PC-3 (cell line): ENCODE results near the gene HOXD4. TPM values are rescaled to one million over a fixed set of nuclear protein-coding genes. Genes with fewer than 3 reads are reported as not detected.

Experiments used
- ATAC-seq: fragments of 200-7000 bp; cut with Tn5 transposase; 2 replicates; pipeline ENCODE4 v1.9.1; 2020; ENCODE audit warnings: mild to moderate bottlenecking, moderate library complexity
- BruUV-seq: library from RNA; stranded (reverse); fragments of 400-500 nt; replicated peaks from 2 replicates; lab custom pipeline; 2021; lab: Mats Ljungman, UMichigan
- CTCF ChIA-PET: fragments of 300-600 bp; sonication (Branson Sonifier 250); formaldehyde crosslinking; loops from one replicate; lab custom pipeline; 2022; ENCODE audit warnings: antibody characterized with exemption; lab: Charles Lee
- POLR2A ChIA-PET: fragments of 300-600 bp; sonication (Branson Sonifier 250); formaldehyde crosslinking; loops from one replicate; lab custom pipeline; 2022; ENCODE audit warnings: antibody characterized with exemption; ENCODE audit not compliant: unreplicated experiment; lab: Charles Lee
- DNase-seq: peaks from one replicate; pipeline ENCODE4 v3.0.0-alpha.2; 2015
- H2AFZ ChIP-seq: fragments of 300-600 bp; sonication (generic); 2 replicates; pipeline ENCODE4 v1.6.0; 2016; ENCODE audit warnings: antibody characterized with exemption, low read length
- H3F3A ChIP-seq: fragments of 300-600 bp; sonication (generic); one replicate; pipeline ENCODE4 v1.6.0; 2017; ENCODE audit warnings: antibody characterized with exemption, low read length, control low read depth, mild to moderate bottlenecking; ENCODE audit not compliant: unreplicated experiment
- H3K27ac ChIP-seq: fragments of 300-600 bp; sonication (generic); 2 replicates; pipeline ENCODE4 v1.5.1; 2016; ENCODE audit warnings: mild to moderate bottlenecking, low read length
- H3K27me3 ChIP-seq: fragments of 300-600 bp; sonication (generic); 2 replicates; pipeline ENCODE4 v1.6.1; 2016; ENCODE audit warnings: low read length, mixed read lengths
- H3K36me3 ChIP-seq: fragments of 300-600 bp; sonication (generic); 2 replicates; pipeline ENCODE4 v1.6.1; 2016; ENCODE audit warnings: low read depth, mixed run types, low read length, mixed read lengths
- H3K4me1 ChIP-seq: fragments of 300-600 bp; sonication (generic); 2 replicates; pipeline ENCODE4 v1.5.1; 2016; ENCODE audit warnings: low read length; ENCODE audit not compliant: insufficient read depth
- H3K4me2 ChIP-seq: fragments of 300-600 bp; sonication (generic); 2 replicates; pipeline ENCODE4 v1.6.0; 2016; ENCODE audit warnings: low read length
- H3K4me3 ChIP-seq: fragments of 300-600 bp; sonication (generic); 2 replicates; pipeline ENCODE4 v1.5.1; 2016; ENCODE audit warnings: mild to moderate bottlenecking, low read length, mixed read lengths
- H3K79me2 ChIP-seq: fragments of 300-600 bp; sonication (generic); 2 replicates; pipeline ENCODE4 v1.6.1; 2017; ENCODE audit warnings: low read length, mixed read lengths
- H3K9ac ChIP-seq: fragments of 300-600 bp; sonication (generic); 2 replicates; pipeline ENCODE4 v1.6.0; 2016; ENCODE audit warnings: mild to moderate bottlenecking, low read length
- H3K9me2 ChIP-seq: fragments of 300-600 bp; sonication (generic); replicated peaks from 2 replicates; pipeline ENCODE4 v1.6.1; 2016; ENCODE audit warnings: mixed run types, low read length, mixed read lengths
- H3K9me3 ChIP-seq: fragments of 300-600 bp; sonication (generic); 2 replicates; pipeline ENCODE4 v1.6.1; 2016; ENCODE audit warnings: low read length, mixed read lengths
- H4K20me1 ChIP-seq: fragments of 300-600 bp; sonication (generic); 2 replicates; pipeline ENCODE4 v1.6.1; 2016; ENCODE audit warnings: low read length, mixed read lengths
- CTCF ChIP-seq: fragments of 300-600 bp; sonication (generic); conservative IDR thresholded peaks from 2 replicates; pipeline ENCODE4 v1.5.1; 2017; ENCODE audit warnings: antibody characterized with exemption, low read depth, mild to moderate bottlenecking, low read length
- EZH2 ChIP-seq: fragments of 300-600 bp; sonication (generic); IDR thresholded peaks from one replicate; pipeline ENCODE4 v1.6.1; 2017; ENCODE audit warnings: antibody characterized with exemption, mild to moderate bottlenecking, low read length; ENCODE audit not compliant: unreplicated experiment
- EZH2phosphoT487 ChIP-seq: fragments of 300-600 bp; sonication (generic); IDR thresholded peaks from 2 replicates; pipeline ENCODE4 v1.6.1; 2018; ENCODE audit warnings: mild to moderate bottlenecking, antibody characterized with exemption, low read length, borderline replicate concordance
- intact Hi-C: fragments of 100-400 bp; cut with micrococcal nuclease; formaldehyde crosslinking; loops from 2 replicates; pipeline ENCODE4 v1.9.0; 2023
- total RNA-seq: library from RNA; depleted of rRNA; stranded (reverse); fragments of >200 nt; gene quantifications from 2 replicates; pipeline ENCODE4 v1.2.3, GENCODE V29; 2014

HOXD4 gene
- total RNA-seq, 1 experiment from 2014 or later, result 0.29 TPM

GRCh38 chr2:176156807-176157498 is 5.6 kb downstream of the HOXD4 start, which contains the start of gene HOXD3:
Gene HOXD3, plus strand, starts transcription at chr2:176157307. Its CDS starts 11,808 bp downstream, at chr2:176169115.
- H3K4me1 ChIP-seq, result no peaks in the 10 kb centered on the region
- POLR2A ChIA-PET, result no interaction called here
- no peak within 1 kb of the TSS for H3K9ac ChIP-seq
- no peaks in the 10 kb centered on the region for H3K9me3 ChIP-seq
- H3K9me2 ChIP-seq, result no peaks in the 10 kb centered on the region
- H3K36me3 ChIP-seq, result no peaks in the 10 kb centered on the region
- H3K27ac ChIP-seq, result no peak within 1 kb of the TSS
- H3F3A ChIP-seq, result no peaks in the 10 kb centered on the region
- H4K20me1 ChIP-seq, result no peaks in the 10 kb centered on the region
- H3K4me2 ChIP-seq, result no peak within 1 kb of the TSS
- H3K4me3 ChIP-seq, result no peak within 1 kb of the TSS
- no TSS peak for BruUV-seq
- intact Hi-C loops, result no loop called here
- DNase-seq (no peak), ATAC-seq (no peak)
- CTCF ChIA-PET, result no interaction called here
- TF ChIP-seq CTCF, result no peak
- TF ChIP-seq EZH2, result no peak
- no peak for TF ChIP-seq EZH2phosphoT487
- no peaks in the 10 kb centered on the region for H3K27me3 ChIP-seq
- H3K79me2 ChIP-seq, result no peaks in the 10 kb centered on the region
- H2AFZ ChIP-seq, result no peak within 1 kb of the TSS

GRCh38 chr2:176157499-176158185 is 6.3 kb downstream of the HOXD4 start:
- intact Hi-C loops, result no loop called here
- TF ChIP-seq EZH2, result no peak
- no peak for TF ChIP-seq EZH2phosphoT487
- no peak for TF ChIP-seq CTCF
- H3K4me3 ChIP-seq, result no peak overlapping the region
- H3K79me2 ChIP-seq, result no peaks in the 10 kb centered on the region
- no peak overlapping the region for H3K4me2 ChIP-seq
- no peak overlapping the region for H3K9ac ChIP-seq
- H3K4me1 ChIP-seq, result no peaks in the 10 kb centered on the region
- no peaks in the 10 kb centered on the region for H3K9me2 ChIP-seq
- no TSS peak for BruUV-seq
- H3K9me3 ChIP-seq, result no peaks in the 10 kb centered on the region
- no peak overlapping the region for H3K27ac ChIP-seq
- no peaks in the 10 kb centered on the region for H4K20me1 ChIP-seq
- H3K36me3 ChIP-seq, result no peaks in the 10 kb centered on the region
- no peaks in the 10 kb centered on the region for H3F3A ChIP-seq
- DNase-seq, result no peak
- ChIA-PET CTCF (no interaction called here), POLR2A (no interaction called here)
- no peak overlapping the region for H2AFZ ChIP-seq
- no peaks in the 10 kb centered on the region for H3K27me3 ChIP-seq
- no peak for ATAC-seq

GRCh38 chr2:176158186-176158591 is 6.8 kb downstream of the HOXD4 start:
- no peak for TF ChIP-seq CTCF
- no peak for TF ChIP-seq EZH2phosphoT487
- no peak for TF ChIP-seq EZH2

More at GRCh38 chr2:176158186-176158591, 6.8 kb downstream of the HOXD4 start:
- Histone ChIP-seq H3F3A (no peaks in the 10 kb centered on the region), H3K9ac (no peak overlapping the region), H4K20me1 (no peaks in the 10 kb centered on the region), H3K36me3 (no peaks in the 10 kb centered on the region), H3K9me3 (no peaks in the 10 kb centered on the region), H3K27ac (no peak overlapping the region), H3K4me3 (no peak overlapping the region), H3K4me1 (no peaks in the 10 kb centered on the region), H3K27me3 (no peaks in the 10 kb centered on the region), H3K4me2 (no peak overlapping the region), H3K79me2 (no peaks in the 10 kb centered on the region), H3K9me2 (no peaks in the 10 kb centered on the region), H2AFZ (no peak overlapping the region)
- no peak for ATAC-seq
- POLR2A ChIA-PET, result no interaction called here
- DNase-seq, result no peak
- no TSS peak for BruUV-seq
- intact Hi-C loops, result no loop called here
- CTCF ChIA-PET, result no interaction called here
